RWPE2 (cell line): ENCODE data around the gene C2orf80.

Experiments used
- ATAC-seq: fragments of 200-7000 bp; cut with Tn5 transposase; 3 replicates; pipeline ENCODE4 v1.9.1; 2021; ENCODE audit warnings: low read depth
- DNase-seq: peaks from one replicate; pipeline ENCODE4 v3.0.0-alpha.2; 2020; ENCODE audit warnings: low spot score
- H3K27ac ChIP-seq: fragments of 450-650 bp; 2 replicates; pipeline ENCODE4 v1.5.1; 2017; ENCODE audit warnings: mild to moderate bottlenecking; ENCODE audit not compliant: poor library complexity, severe bottlenecking
- H3K27me3 ChIP-seq: fragments of 250-450 bp; sonication (Bioruptor Pico); 2 replicates; pipeline ENCODE4 v1.5.1; 2021; ENCODE audit warnings: mild to moderate bottlenecking, moderate library complexity; ENCODE audit not compliant: insufficient read depth, poor library complexity, severe bottlenecking
- H3K36me3 ChIP-seq: fragments of 250-450 bp; sonication (Bioruptor Pico); 2 replicates; pipeline ENCODE4 v1.5.1; 2020; ENCODE audit warnings: low read depth, mild to moderate bottlenecking, moderate library complexity
- H3K4me1 ChIP-seq: fragments of 250-450 bp; sonication (Bioruptor Pico); 2 replicates; pipeline ENCODE4 v1.5.1; 2021; ENCODE audit warnings: mild to moderate bottlenecking, moderate library complexity; ENCODE audit not compliant: insufficient read depth, poor library complexity, severe bottlenecking
- H3K4me3 ChIP-seq: fragments of 250-450 bp; sonication (Bioruptor Pico); 2 replicates; pipeline ENCODE4 v1.5.1; 2021; ENCODE audit warnings: mild to moderate bottlenecking, moderate library complexity; ENCODE audit not compliant: severe bottlenecking
- H3K9me3 ChIP-seq: fragments of 250-450 bp; sonication (Bioruptor Pico); 2 replicates; pipeline ENCODE4 v1.5.1; 2021; ENCODE audit warnings: mild to moderate bottlenecking, moderate library complexity; ENCODE audit not compliant: severe bottlenecking
- CTCF ChIP-seq: fragments of 450-650 bp; IDR thresholded peaks from one replicate; pipeline ENCODE4 v1.5.1; 2017; ENCODE audit warnings: mild to moderate bottlenecking, moderate library complexity; ENCODE audit not compliant: poor library complexity, severe bottlenecking

Gene C2orf80

GRCh38 chr2:208179028-208179609 lies 10.7 kb downstream of the C2orf80 start:
- no peak for TF ChIP-seq CTCF
- Histone ChIP-seq H3K36me3 (no peaks in the 10 kb centered on the region), H3K4me3 (no peak overlapping the region), H3K27ac (no peak overlapping the region), H3K4me1 (no peaks in the 10 kb centered on the region), H3K9me3 (no peaks in the 10 kb centered on the region), H3K27me3 (no peaks in the 10 kb centered on the region)
- no peak for DNase-seq
- no peak for ATAC-seq

- ATAC-seq = no peak
- Histone ChIP-seq H3K4me1 (no peaks in the 10 kb centered on the region), H3K36me3 (no peaks in the 10 kb centered on the region), H3K4me3 (no peak overlapping the region), H3K27me3 (no peaks in the 10 kb centered on the region), H3K9me3 (no peaks in the 10 kb centered on the region), H3K27ac (no peak overlapping the region)
- DNase-seq = no peak
- TF ChIP-seq CTCF = no peak
These were observed 14.0 kb downstream of the C2orf80 start for GRCh38 chr2:208175840-208176153.

GRCh38 chr2:208175069-208175839 lies 14.6 kb downstream of the C2orf80 start:
- DNase-seq (no peak), ATAC-seq (peak; percentile 99)
- Histone ChIP-seq H3K4me3 (no peak overlapping the region), H3K27ac (no peak overlapping the region), H3K27me3 (no peaks in the 10 kb centered on the region), H3K9me3 (no peaks in the 10 kb centered on the region), H3K36me3 (no peaks in the 10 kb centered on the region), H3K4me1 (no peaks in the 10 kb centered on the region)
- peak; percentile 91 for TF ChIP-seq CTCF

- no peaks in the 10 kb centered on the region for H3K36me3 ChIP-seq
- no peak for ATAC-seq
- no peak for TF ChIP-seq CTCF
These were observed 15.7 kb downstream of the C2orf80 start for GRCh38 chr2:208174144-208174543.

GRCh38 chr2:208172125-208172524 lies 17.7 kb downstream of the C2orf80 start:
- Histone ChIP-seq H3K36me3 (no peaks in the 10 kb centered on the region), H3K9me3 (no peaks in the 10 kb centered on the region), H3K4me3 (no peak overlapping the region), H3K27me3 (no peaks in the 10 kb centered on the region), H3K4me1 (no peaks in the 10 kb centered on the region), H3K27ac (no peak overlapping the region)
- DNase-seq (no peak), ATAC-seq (no peak)
- TF ChIP-seq CTCF = no peak

More at GRCh38 chr2:208174144-208174543, 15.7 kb downstream of the C2orf80 start:
- Histone ChIP-seq H3K27ac (no peak overlapping the region), H3K9me3 (no peaks in the 10 kb centered on the region), H3K4me3 (no peak overlapping the region), H3K4me1 (no peaks in the 10 kb centered on the region), H3K27me3 (no peaks in the 10 kb centered on the region)
- DNase-seq = no peak
